Measurements from ENCODE around the gene TSPEAR.
"Not testable (repeated sequence)": the region's sequence is repeated elsewhere in the genome, so short reads cannot be mapped to it uniquely, and the experiment has no call there.

TSPEAR gene

DNA sequence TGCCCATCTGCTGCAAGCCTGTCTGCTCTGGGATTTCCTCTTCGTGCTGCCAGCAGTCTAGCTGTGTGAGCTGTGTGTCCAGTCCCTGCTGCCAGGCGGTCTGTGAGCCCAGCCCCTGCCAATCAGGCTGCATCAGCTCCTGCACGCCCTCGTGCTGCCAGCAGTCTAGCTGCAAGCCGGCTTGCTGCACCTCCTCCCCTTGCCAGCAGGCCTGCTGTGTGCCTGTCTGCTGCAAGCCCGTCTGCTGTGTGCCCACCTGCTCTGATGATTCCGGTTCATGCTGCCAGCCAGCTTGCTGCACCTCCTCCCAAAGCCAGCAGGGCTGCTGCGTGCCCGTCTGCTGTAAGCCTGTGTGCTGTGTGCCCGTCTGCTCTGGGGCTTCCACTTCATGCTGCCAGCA is 110.3 kb downstream of the TSPEAR start:
- DNase-seq, result not testable (repeated sequence)

DNA sequence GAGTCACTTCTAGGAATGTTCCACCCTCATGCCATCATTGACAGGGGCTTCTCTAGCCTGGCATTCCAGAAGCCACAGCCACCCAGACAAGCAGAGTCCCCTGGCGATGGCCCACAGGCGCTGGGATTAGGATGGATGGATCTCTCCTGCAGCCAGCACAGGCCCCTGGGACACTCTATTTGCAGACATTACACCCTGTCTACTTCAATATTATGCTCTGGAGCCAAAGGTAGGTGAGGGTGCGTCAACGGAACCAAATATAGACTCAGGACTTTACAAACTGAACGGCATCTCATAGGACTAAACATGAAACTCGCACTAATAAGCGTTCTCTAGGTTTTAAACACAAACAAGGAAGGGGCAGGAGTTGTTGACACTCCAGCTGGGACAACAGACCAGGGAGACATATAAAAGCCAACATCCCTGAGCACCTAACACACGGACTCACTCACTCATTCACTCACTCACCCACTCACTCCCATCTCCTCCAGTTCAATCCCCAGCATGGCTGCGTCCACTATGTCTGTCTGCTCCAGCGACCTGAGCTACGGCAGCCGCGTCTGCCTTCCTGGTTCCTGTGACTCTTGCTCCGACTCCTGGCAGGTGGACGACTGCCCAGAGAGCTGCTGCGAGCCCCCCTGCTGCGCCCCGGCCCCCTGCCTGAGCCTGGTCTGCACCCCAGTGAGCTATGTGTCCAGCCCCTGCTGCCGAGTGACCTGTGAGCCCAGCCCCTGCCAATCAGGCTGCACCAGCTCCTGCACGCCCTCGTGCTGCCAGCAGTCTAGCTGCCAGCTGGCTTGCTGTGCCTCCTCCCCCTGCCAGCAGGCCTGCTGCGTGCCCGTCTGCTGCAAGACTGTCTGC is 111.0 kb downstream of the TSPEAR start, which contains the start of gene KRTAP10-7:
TSS of gene KRTAP10-7 (plus strand) at position 480 of the 861 bp plus-strand sequence. CDS start at position 505, 25 bp downstream.
- DNase-seq, result not testable (repeated sequence)

DNA sequence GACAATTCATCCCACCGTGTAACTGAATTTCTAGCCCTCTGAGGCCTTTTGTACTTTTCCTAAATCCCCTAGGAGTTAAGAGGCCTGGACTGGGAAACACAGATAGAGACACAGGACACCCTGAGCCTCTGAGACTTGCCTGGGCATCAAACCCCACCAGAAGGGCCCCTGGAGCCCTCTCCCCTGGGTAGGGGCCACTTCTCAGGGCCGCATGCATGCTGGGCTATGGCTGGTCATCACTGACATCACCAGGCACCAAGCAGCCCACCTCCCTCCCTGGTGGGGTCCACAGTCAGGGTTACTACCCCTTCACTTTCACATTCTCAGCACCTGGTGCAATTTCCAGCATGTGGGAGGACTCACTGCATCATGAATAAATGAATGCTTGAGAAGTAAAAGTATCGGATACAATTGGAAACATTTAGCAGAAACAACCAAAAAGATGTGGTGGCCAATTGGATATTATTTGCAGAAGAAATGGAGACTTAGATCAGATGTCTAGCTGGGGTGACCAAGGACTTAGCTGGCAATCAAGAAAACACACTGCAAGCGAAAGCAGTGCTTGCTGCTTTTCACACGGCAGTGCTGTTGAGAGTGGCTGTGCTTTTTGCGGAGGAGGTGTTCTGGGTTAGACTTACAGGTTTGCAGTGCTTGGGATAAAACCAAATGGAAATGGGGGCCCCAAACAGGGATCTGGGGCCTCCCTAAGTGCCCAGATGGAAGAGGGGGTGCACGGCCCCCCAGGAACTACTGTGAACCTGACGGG is 111.9 kb downstream of the TSPEAR start:
- DNase-seq, result no peak

DNA sequence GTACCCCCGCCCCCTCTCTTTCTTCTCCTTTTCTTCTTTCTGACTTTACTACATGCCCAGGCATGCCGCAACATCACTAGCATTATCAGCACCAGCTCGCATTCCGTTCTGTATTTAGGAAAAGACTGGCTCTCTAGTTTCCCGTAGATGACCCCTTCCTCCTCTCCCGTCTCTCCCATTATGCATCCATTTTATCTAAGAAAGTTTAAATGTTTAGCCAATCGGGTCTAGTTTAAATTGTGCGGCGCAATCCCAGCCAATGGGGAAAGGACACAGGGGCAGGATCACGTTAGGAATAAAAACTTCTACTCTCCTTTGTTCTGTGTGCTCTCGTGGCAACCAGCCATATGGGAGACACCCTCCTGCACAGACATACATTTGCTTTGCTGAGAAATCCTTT is 113.3 kb downstream of the TSPEAR start:
- DNase-seq, result no peak

DNA sequence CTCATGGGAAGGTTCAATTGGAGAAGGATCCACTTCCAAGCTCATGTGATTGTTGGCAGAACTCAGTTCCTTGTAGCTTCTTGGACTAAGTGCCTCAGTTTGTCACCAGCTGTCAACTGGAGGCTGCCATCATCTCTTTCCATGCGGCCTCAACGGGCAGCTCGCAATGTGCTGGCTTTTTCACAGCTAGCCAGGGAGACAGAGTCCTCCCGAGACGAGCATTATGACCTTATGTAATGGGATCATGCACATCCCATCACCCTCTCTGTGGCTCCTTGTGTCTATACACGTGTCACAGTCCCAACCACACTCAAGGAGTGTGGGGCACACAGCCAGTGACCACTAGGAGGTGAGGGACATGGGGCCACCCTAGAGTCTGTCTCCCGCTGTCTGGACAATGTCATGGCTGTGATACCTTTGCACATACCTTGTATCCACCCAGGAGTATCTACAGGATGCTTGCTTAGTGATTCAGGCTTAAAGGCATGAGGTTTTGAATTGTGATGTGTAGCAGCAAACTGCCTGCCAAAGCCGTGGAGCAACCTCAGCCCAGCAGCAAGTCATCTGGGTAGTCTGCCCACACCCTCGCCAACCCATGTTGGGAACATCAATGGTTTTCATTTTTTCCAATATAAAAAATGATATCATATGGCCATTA is 115.2 kb downstream of the TSPEAR start:
- no peak for DNase-seq

DNA sequence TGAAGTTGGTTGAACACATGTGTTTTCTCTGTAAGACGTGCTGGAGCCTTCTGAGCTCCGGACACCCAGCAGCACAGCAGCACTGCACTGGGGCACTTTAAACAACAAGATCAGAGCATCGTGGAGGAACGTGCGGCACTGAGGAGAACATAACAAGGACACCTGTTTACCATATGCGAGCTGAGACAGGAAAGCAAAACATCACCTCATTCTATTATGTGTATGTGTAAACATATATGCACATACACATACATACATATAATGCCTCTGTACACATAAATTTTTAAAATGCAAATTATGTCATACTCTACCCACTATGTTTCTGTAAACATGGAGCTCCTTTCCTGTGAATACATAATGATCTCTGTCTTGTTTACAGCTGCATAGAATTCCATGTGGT is 115.8 kb downstream of the TSPEAR start:
- DNase-seq, result no peak

DNA sequence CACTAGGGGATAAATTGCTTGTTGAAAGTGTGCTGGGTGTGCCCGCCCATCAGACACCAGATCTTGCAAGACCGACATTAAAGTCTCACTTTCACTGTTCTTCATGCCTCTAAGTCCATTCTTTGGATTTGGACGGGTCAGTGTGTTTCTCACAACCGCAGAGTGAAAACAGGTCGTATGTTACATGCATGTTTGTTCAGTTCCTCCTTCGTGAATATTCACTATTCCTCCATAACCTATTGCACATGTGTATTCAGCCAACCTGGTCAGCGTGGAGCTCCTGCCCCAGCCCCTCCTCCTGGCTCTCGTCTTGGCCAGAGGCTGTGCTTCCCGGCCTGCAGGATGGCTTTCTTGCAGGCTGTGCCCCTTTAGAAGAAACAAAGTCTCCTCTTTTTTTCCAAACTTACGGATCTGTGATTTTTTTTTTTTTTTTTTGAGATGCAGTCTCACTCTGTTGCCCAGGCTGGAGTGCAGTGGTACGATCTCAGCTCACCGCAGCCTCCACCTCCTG is 116.9 kb downstream of the TSPEAR start:
- no peak for DNase-seq

DNA sequence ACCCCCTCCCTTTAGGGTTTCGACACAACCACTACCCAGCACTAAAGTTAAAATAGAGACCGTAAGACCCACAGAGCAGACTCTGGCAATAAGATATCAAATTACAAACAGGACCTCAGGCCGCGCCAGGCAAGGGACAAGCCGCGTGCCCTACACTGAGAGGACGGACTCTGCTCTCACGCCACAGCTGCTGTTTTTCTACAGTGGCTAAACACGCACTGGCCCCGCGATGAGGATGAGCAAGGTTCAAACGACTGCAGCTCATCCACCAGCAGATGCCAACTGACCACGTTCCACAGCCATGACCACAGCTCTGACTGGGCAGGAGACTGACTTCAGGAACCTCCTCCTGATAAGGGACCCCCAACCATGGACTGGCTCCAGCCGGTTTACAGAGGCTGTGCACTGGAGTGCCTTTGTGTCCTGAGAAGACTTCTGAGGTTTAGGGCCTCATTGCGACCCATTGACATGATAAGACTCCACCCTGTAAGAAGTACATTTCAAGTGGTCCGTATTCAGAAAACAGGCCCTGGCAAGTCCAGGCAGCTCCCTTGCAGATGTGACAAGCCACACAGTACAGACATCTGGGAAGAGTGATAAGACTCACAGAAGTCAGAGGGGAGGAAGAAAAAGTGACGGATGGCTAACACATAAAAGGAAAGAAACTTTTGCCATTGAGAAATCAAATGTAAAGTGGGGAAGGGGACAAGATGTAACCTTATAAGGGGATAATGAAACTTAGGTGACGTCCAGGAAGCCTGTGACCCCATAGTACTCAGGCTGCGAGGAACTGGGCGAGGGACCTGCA is 117.6 kb downstream of the TSPEAR start:
- DNase-seq, result no peak

DNA sequence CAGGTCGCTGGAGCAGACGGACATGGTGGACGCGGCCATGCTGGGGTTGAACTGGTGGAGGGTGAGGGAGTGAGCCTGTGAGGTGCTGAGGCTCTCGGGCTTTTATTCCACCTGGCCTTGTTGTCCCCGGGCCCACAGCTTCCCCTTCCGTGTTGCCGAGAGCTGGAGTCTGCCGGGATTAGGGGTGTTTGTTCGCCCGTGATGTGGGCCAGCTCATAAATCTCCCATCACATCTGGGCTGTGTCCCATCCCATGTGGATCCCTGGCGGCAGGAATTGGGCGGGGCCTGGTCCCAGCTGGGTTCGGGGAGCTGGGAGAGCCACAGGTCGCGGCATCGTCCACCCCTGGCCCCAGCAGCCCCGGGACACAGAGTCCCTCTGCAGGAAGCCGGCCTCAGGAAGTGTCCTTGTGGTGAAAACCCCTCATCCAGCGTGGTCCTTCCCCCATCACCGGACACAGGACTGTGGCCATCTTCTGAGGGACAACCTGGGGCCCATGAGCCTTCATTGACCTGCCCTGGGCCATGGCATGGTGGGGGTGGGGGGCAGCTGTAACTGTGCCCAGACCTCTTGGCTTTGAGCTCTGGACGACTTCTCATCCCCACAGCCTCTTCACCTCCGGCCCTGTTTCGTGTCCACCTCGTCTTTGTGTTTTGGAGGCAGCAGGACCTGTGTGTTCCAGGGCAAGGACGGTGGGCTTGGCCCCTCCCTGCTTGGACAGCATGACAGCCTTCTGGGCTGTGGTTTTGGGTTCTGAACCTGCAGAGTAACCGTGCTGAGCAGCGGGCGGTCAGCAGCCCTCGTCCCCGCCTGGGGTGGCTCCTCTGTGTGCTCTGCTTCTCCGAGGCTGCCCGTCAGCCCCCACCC is 118.7 kb downstream of the TSPEAR start, which contains the start of gene KRTAP10-6:
TSS of gene KRTAP10-6 (minus strand) at position 60 of the 866 bp plus-strand sequence. CDS start at position 39, 21 bp downstream.
- no peak for DNase-seq

DNA sequence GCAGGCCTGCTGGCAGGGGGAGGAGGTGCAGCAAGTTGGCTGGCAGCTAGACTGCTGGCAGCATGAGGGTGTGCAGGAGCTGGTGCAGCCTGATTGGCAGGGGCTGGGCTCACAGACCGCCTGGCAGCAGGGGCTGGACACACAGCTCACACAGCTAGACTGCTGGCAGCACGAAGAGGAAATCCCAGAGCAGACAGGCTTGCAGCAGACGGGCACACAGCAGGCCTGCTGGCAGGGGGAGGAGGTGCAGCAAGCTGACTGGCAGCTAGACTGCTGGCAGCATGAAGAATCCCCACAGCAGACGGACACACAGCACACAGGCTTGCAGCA is 119.6 kb downstream of the TSPEAR start:
- DNase-seq, result not testable (repeated sequence)

DNA sequence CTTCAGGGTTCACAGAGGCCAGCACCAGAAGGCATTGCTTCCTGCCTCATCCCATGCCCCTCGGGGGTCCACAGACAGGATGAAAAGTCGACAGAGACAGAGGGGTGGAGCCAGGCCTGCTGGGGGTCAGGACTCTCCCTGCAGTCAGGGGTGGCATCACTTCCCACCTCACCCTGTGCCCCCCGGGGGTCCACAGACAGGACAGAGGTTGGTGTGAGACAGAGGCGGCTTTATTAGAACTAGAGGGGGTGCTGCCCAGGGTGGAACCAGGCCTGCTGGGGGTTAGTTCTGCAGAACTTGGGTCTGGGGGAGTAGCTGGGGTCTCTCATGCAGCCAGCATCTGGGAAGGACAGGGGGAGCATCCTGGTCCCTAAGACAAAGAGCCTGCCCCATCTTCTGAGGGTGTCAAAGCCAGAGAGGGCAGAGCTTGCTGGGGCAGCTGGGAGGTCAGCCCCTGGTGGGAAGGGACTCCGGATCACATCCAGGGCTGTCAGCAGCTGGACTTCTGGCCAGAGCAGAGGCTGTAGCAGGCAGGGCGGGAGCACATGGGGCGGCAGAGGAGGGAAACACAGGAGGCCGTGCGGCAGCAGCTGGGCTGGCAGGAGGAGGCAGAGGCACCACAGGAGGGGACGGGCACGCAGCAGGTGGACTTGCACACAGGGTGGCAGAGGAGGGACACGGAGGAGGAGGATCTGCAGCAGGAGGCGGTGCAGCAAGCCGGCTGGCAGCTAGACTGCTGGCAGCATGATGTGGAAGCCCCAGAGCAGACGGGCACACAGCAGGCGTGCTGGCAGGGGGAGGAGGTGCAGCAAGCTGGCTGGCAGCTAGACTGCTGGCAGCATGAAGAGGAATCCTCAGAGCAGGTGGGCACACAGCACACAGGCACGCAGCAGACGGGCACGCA is 120.2 kb downstream of the TSPEAR start:
- not testable (repeated sequence) for DNase-seq

DNA sequence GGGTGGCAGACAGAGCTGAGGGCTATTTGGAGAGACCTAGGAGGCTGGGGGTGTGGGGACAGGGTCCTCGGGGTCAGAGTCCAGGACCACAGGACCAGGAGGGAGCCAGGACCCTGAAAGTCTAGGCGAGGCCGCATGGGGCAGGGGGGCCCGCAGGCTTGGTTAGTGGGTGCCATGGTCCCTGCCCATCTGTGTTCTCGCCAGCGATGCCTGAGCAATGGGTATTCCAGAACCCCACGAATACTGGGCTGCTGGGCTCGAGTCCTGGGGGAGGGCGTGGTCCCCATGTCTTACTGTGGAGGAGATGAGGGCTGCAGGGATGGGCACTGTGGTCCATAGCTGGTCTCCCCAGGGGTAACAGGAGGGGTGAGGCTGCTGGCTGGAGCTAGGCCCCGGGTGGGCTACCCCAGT is 121.1 kb downstream of the TSPEAR start:
- DNase-seq, result no peak

DNA sequence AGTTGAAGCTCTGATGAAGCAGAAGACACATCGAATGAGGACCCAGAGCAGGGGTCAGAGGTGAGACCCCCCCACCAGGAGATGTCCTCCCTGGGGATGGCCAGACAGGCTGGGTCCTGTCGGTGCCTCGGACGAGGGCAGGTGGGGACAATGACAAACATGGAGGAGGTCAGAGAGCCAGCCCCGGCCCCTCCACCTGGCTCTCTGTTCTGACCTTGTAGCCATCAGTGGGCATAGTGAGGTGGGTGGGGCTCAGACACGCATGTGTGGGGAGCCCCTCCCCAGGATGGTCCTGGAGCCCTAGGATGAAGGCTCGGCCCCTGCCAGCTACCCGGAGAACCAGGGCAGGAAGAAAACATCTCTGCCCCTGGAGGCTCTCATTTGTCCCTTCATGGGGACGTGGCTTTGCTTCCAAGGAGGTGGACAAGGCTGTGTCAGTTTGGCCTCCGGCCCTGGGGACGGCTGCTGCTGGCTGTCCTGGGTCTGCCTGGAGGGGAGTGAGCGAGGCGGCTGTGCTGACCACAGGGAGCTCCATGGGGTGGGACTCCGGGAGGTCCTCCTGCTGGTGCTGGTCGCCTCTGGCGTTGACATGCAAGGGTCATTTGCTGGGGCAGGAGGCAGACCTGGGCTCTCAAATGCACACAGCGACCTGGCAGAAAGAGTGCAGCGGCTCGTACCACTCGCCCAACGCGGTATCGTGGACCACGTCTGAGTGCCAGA is 121.6 kb downstream of the TSPEAR start:
- DNase-seq, result no peak

DNA sequence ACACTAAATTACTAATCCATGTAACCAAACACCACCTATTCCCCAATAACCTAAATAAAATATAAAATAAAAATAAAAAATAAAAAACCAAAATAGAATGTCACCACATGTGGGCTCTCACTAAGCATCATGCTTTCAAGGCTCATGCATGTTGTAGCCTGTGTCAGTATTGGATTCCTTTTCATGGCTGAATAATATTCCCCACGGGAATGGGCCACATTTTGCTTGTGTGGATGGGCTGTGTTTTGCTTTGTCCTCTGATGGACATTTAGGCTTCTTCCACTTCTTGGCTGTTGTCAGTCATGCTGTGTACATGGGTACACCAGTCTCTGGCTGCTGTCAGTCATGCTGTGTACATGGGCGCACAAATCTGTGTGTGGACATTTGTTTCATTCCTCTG is 122.3 kb downstream of the TSPEAR start:
- no peak for DNase-seq

DNA sequence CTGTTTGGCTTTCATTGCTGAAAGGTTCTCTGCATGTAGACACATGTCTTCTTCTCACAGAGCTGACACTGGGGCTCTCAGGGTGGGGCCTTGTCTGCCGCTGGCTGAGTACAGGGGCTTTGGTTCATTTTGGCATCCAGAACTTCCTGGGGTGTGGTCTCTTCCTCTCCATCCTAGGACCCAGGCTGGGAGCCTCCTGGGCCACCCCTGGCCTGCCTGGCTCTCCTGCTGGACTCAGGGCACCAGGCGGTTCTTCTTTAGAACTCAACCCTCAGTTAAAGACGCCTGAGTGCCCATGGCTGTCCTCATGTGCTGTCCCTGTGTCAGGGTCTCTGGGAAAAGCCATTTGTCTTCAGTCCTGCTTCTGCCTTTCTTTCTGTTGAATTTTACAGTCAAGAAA is 125.5 kb downstream of the TSPEAR start:
- DNase-seq, result no peak

DNA sequence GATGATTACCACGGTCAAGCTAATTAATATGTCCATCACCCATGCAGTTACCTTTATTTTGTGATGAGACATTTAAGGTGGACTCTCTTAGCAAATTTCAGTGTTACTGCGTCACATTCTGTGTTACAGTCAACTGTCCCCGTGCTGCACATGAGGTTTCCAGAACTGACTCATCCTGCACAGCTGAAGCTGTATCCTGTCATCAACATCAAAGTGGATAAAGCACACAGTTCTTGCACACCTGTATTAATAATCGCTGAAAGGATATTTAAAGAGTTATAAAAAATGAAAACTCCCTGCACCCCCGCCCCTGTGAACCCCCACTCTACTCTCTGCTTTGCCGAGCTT is 127.6 kb downstream of the TSPEAR start:
- DNase-seq, result peak; percentile 36

DNA sequence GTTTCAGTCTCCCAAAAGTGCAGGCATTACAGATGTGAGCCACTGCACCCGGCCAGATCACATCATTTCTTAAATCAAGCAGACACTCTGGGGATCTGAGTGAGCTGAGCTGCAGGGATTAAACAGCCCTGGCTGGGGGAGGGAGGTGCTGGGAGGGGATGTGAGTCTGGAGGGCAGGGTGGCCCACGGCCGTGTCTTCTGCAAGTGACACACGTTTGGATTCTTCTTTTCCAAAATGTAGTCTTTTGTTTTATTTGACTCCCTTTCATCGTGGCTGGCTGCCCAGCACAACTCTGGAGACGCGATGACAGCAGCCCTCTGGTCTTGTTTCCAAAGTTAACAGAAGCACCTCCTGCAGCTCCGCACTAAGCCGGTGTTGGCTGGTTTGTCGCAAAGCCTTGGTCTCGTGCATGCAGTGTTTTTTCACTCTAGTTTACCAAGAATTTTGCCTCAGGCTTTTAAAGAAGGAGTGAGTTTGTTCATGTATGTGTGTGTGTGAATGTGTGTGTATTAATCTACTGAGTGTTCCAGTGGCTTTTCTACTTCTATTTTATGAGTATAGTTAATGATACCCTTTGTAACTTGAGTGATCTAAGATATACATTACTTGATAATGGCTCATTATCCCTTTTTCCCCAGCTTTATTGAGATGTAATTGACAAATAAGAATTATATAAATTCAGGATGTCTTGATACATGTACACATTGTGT is 128.1 kb downstream of the TSPEAR start:
- DNase-seq, result no peak

DNA sequence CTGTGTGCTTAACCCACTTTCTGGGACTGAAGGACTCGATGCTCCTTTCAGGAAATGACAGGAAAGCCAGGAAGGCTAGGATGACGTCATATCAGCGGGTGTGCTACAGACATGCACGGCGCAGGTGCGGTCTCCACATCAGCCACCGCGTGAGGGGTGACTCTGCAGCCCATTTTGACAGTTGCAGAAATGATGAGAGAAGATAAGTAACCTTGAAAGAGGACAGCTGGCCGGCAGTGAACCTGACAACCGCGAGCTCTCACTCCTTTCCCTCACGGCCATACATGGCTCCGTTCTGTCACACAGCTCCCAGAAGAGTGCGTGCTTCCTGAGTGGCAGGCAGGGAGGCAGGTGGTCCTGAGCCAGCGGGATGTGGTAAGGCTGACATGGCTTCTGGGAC is 129.3 kb downstream of the TSPEAR start:
- DNase-seq, result no peak

DNA sequence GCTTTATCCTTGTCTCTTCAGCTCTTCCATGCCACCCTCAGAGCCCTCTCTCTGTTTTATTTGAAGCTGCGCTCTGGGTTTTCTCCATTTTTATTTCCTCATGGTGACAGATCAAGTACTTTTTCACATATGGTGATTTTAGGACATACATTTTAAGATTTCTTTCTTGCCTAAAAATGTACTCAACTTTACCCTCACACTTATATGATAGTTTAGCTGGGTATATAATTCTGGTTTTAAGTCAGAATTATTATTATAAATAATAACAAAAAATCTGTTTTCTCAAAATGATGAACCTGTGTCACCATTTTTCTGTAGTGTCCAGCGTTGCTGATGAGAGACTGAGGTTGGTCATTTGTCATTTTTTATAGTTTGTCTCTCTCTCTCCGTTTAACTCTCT is 130.2 kb downstream of the TSPEAR start:
- DNase-seq, result no peak
